CD4-positive, alpha-beta T cell treated with Interleukin-17A for 4 hours (primary cell): ENCODE data around the gene WFDC13.
"Not testable (repeated sequence)": the region's sequence is repeated elsewhere in the genome, so short reads cannot be mapped to it uniquely, and the experiment has no call there.

Experiments
- DNase-seq: peaks from one replicate; pipeline ENCODE4 v3.0.0-alpha.2; 2020; ENCODE audit warnings: mixed read lengths

Gene WFDC13, protein sequence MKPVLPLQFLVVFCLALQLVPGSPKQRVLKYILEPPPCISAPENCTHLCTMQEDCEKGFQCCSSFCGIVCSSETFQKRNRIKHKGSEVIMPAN

DNA sequence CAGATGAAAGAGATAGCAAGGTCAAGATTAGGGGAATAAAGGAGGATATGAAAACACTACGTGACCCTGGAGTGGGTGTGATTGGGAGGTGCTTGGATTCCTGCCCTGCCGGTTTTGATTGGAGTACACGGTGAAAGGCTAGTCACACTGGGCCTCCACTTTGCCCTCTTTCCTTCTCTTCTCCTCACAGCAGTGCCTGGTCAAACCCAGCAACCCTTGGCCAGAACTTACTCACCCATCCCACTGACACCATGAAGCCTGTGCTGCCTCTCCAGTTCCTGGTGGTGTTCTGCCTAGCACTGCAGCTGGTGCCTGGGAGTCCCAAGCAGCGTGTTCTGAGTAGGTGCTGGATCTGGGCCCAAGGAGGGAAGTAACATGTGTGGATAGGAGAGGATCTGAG lies at the start of gene WFDC13:
TSS of gene WFDC13 (plus strand) at position 166 of the 400 bp plus-strand sequence. CDS start at position 252, 86 bp downstream.
- DNase-seq = no peak

DNA sequence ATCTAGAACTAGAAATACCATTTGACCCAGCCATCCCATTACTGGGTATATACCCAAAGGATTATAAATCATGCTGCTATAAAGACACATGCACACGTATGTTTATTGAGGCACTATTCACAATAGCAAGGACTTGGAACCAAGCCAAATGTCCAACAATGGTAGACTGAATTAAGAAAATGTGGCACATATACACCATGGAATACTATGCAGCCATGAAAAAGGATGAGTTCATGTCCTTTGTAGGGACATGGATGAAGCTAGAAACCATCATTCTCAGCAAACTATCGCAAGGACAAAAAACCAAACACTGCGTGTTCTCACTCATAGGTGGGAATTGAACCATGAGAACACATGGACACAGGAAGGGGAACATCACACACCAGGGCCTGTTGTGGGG lies 44.8 kb upstream of the WFDC13 start:
- not testable (repeated sequence) for DNase-seq

DNA sequence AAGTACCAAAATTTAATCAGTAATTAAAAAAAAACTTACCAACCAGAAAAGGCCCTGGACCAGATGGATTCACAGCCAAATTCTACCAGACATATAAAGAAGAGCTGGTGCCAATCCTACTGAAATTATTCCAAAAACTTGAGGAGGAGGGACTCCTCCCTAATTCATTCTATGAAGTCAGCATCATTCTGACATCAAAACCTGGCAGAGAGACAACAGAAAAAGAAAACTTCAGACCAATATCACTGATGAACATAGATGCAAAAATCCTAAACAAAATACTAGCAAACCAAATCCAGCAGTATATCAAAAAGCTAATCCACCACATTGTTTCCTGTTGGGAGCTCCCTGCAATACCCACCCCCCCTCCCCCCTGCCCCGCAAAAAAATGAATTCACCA lies 31.7 kb upstream of the WFDC13 start, which contains the start of gene WFDC11:
TSS of gene WFDC11 (minus strand) at position 101 of the 400 bp plus-strand sequence. CDS start 19,639 bp downstream, outside the sequence.
- DNase-seq = no peak

DNA sequence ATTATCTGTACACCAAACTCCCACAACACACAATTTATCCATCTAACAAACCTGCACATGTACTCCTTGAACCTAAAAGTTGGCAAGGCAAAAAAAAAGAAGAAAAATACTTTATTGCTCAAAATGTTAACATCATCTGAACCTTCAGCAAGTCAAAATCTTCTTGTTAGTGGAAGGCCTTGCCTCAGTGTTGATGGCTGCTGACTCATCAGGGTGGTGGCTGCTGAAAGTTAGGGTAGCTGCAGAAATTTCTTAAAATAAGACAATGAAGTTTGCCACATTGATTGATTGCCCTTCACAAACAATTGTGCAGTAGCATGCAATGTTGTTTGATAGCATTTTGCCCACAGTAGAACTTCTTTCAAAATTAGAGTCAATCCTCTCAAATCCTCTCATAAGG lies 29.1 kb upstream of the WFDC13 start:
- no peak for DNase-seq

DNA sequence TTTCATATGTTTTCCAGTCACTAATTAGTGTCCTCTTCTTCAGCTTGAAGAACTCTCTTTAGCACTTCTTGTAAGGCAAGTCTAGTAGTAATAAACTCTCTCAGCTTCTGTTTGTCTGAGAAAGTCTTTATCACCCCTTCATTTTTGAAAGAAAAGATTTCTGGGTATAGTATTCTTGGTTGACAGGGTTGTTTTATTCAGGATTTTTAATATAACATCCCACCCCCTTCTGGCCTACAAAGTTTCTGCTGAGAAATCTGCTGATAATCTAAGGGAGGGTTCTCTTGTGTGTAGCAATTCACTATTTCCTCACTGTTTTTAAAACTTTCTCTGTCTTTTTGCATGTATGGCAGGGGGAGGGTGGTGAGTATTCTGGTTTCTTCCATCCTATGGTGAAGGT lies 22.2 kb upstream of the WFDC13 start:
- DNase-seq = no peak

DNA sequence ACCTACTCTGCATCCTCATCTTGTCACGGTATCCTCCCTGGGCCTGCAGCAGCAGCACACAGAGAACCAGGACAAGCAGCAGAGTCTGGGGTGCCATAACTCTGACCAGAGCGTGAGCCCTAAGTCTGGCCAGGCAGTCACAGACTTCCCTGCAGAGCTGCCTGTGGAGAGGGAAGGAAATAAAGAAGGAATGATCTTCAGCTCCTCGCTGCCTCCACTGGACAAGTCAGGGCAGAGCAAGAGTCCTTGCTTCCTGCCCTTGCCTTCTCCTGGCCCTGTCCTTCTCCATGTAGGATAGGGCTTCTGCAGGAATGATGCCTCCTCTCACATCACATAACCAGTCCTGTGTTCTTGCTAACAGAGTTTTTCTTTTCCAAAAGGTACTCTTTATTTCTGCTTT lies 15.9 kb upstream of the WFDC13 start:
- DNase-seq = no peak

DNA sequence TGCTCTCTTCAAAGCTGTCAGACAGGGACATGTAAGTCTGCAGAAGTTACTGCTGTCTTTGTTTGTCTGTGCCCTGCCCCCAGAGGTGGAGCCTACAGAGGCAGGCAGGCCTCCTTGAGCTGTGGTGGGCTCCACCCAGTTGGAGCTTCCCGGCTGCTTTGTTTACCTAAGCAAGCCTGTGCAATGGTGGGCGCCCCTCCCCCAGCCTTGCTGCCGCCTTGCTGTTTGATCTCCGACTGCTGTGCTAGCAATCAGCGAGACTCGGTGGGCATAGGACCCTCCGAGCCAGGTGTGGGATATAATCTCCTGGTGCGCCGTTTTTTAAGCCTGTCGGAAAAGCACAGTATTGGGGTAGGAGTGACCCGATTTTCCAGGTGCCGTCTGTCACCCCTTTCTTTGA lies 8.5 kb upstream of the WFDC13 start:
- not testable (repeated sequence) for DNase-seq

DNA sequence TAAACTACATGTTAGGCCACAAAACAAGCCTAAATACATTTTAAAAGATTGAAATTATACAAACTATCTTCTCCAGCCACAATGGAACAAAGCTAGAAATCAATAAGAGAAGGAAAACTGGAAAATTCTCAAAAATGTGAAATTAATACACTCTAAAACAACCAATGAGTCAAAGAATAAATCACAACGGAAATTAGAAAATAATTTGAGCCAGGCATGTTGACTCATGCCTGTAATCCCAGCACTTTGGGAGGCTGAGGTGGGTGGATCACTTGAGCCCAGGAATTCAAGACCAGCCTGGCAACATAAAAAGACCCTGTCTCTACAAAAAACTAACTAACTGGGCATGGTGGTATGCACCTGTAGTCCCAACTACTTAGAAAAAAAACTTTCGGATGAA lies 6.3 kb upstream of the WFDC13 start:
- DNase-seq = no peak

DNA sequence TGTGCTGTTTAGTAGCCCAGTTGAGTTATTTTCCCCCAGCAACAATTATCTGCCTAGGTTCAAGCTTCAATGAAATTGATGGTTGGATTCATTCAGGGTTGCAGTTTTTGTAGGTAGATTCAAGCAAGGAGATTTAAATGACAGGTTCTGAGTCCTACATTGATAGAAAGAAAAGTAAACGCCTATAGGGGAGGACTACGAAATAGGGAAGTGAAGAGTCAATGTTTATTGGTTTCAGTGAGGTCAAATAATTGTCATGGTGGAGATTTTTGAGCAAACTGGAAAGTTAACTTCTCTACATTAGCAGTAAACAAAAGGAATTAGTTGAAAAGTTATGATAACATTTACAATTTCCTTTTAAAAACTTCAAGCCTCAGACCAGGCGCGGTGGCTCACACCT lies 734 bp upstream of the WFDC13 start:
- no peak for DNase-seq

DNA sequence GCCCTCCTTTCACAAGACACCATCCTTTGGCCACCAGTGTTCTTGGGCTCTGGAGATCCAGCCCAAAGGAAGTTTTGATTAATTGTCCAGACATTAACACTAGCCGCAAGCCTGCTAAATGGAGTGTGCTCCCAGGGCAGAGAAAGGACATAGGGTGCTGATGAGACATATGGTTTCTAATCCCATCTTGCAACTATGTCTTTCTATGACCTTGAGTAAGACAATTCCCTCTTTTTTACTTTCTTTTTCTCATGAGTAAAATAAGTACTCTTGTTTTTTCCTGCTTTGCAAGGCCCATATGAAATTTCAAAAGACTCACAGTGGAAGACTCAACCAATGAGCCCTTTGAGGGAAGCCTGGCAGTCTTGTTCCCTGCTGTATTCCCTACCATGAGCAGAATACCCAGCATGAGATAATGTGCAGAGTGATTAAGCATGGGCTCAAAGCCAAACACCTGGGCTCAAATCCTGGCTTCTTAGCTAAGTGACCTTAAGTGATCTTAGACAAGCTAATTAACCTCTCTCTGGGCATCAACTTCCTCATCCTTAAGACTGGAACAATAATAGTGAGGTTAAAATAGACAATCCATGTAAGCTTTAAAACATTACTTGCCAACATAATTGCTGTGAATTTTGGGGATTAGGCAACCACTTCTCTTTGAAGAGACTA lies 3.3 kb downstream of the WFDC13 start, which contains the start of gene WFDC10B:
TSS of gene WFDC10B (minus strand) at position 51 of the 669 bp plus-strand sequence. CDS start 19,027 bp downstream, outside the sequence.
- DNase-seq = no peak

DNA sequence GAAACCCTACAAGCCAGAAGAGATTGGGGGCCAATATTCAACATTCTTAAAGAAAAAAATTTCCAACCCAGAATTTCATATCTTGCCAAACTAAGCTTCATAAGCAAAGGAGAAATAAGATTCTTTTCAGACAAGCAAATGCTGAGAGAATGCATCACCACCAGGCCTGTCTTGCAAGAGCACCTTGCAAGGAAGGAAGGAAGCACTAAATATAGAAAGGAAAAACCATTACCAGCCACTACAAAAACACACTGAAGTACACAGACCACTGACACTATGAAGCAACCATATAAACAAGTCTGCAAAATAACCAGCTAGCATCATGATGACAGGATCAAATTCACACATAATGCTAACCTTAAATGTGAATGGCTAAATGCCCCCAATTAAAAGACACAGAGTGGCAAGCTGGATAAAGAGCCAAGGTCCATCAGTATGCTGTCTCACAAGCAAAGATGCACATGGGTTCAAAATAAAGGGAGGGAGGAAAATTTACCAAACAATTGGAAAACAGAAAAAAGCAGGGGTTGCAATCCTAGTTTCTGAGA lies 14.4 kb downstream of the WFDC13 start:
- DNase-seq = not testable (repeated sequence)

DNA sequence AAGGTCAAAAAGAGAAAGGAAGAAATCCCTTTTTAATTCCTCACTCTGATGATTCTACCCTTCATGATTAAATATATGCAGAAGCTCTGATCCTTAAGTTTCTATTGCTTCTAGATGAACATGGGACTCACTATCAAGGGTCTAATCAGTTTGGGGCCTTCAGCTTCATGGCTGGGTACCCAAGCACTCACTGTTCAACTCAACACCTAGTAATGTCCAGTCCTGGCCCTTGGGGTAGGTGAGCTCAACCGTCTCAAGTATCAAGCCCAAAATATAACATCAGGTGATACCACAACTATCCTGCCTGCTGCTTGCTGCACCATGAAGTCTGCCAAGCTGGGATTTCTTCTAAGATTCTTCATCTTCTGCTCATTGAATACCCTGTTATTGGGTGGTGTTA lies 20.2 kb downstream of the WFDC13 start, which contains the start of gene SPINT4:
TSS of gene SPINT4 (plus strand) at position 301 of the 400 bp plus-strand sequence. CDS start at position 322, 21 bp downstream.
- no peak for DNase-seq

DNA sequence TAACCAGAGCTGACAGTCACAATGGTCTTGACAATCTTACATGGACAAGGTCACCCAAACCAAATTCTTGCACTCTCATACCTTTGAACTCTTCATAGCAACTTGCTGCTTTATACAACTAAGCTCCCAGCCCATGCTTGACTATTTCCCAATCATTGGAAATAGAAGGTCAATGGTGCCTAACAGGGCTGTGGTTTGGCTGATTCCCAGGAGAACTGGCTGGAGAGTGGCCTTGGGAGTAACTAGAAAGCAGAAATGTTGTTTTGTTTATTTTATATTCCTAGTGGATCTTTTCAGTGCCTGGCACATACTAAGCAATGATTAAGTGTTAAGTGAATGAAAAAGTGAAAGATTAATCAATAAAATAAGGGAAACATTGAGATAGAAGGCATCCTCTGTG lies 23.3 kb downstream of the WFDC13 start:
- DNase-seq = no peak

DNA sequence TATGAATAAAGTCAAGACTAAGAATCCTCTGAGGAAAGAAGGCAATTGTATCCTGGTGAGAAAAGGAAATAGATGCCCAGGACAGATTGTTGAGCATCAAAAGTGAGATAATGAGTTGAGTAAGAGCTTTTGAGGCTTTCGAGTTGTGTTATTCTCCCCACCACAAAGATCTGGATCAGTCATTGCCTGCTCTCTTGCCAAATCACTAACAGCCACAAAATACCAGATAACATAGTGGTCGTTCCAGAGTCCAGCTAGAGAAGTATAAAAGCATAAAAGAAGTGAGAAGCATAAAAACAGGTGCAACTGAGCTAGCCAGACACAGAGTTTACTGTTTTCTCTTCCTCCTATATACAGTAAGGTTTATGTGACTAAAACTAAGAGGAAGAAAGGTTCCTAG lies 25.2 kb downstream of the WFDC13 start:
- no peak for DNase-seq

DNA sequence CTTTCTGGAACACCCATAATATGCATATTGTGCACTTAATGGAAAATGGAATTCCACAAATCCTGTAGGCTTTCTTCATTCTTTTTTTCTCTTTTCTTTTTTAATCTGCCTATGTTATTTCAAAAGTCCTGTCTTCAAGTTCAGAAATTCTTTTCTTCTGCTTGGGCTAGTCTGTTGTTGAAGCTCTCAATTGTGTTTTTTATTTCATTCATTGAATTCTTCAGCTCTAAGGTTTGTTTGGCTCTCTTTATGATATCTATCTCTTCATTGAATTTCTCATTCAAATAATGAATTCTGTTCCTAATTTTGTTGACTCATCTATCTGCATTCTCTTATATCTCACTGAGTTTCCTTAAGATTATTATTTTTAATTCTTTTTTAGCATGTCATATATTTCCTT lies 30.4 kb downstream of the WFDC13 start:
- no peak for DNase-seq

DNA sequence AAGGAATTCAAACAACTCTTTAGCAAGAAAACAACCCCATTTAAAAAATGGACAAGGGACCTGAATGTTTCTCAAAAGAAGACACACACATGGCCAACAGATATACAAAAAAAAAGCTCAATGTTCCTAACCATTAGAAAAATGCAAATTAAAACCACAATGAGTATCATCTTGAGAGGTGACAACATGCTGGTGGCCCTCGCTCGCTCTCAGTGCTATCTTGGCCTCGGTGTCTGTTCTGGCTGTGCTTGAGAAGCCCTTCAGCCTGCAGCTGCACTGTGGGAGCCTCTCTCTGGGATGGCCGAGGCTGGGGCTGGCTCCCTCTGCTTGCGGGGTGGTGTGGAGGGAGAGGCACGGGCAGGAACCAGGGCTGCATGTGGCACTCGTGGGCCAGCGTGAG lies 33.7 kb downstream of the WFDC13 start:
- DNase-seq = no peak

DNA sequence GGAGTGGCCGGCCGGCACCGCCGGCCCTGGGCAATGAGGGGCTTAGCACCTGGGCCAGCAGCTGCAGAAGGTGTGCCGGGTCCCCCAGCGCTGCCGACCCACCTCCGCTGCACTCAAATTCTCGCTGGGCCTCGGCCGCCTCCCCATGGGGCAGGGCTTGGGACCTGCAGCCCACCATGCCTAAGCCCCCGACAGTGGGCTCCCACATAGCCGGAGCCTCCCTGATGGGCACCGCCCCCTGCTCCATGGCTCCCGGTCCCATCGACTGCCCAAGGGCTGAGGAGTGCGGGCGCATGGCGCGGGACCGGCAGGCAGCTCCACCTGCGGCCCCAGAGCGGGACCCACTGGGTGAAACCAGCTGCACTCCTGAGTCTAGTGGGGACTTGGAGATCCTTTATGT lies 34.1 kb downstream of the WFDC13 start:
- DNase-seq = no peak

DNA sequence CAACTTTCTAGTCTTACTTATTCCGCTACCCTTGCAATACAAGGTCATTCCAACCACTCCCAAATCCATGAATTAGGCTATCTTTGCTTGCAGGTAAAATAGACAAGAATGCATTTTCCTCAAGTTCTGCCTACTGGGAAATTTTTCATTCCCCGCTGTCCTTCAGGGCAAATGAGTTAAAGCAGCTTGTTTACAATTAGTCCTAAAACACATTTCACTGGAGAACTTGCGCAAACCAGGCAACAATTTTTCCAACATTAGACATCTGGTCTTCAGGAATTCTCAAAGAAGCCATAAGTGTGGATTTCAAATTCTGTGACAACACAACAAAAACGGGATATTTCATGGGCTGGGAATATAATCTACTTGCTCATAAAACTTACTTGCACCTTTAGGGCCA lies 40.8 kb downstream of the WFDC13 start:
- DNase-seq = no peak

DNA sequence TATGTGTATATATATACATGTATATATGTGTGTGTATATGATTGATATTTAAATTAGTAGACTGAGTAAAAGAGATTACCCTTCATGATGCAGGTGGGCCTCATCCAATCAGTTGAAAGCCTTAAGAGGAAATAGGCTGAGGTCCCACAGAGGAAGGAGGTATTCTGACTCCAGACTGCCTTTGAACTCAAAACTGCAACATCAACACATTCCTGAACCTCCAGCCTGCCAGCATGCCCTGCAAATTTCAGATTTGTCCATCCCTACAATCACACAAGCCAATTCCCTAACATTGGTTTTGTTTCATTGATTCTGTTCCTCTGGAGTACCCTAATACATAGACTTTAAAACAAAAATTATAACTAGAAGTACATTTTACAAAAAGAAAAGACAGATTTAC lies 43.2 kb downstream of the WFDC13 start:
- DNase-seq = no peak

DNA sequence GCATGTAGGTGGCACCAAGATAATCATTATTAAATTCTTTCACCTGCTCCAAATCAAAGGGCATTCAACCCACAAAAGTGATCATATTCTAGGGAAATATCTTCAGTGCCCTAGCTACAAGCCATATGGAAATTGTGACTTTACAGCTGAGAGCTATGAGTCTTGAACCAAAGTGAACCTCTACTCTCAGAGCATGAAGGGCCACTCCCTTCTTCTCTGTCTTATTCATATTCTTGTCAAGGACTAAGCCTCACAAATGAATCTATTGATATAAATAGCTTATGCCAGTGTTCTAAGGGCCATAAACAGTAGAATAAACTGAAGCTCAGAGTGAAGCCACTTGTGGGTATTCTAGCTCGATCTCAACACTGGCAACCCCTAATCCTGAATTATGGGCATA lies 49.9 kb downstream of the WFDC13 start:
- no peak for DNase-seq

DNA sequence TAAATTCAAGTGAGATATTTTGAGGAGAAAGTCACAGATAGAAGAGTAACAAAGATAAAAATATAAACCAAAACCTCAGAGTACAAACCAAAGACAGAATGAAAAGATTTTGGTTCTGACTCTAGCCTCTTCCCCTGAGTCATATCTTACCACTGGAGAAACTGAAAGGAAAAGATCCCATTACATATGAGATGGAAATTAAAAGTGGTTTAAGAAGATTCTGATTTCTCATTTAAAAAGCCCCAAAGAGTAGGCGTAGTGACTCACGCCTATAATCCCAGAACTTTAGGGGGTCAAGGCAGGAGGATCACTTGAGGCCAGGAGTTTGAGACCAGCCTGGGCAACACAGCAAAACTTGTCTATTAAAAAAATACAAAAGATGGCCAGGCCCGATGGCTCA lies 50.9 kb downstream of the WFDC13 start:
- no peak for DNase-seq

DNA sequence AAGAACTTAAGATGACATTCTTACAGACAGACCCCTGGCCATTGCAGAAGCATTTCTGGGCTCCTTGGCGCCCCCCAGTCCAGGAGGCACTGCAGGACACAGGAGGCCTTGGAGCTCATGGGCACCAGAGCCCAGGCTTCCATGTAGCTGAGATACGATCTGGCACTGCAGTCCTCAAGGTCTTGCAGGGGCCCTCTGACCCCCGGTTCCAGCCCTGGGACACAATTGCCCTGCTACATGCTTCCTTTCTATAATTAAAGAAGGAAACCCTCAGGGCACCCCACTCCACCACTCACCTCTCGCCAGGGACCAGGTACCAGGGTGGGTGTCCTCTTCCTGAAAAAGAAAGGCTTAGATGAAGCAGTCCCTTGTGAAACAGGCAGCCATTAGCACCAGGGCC lies 56.3 kb downstream of the WFDC13 start:
- DNase-seq = no peak
